Right atrium auricular region (tissue), 2 donors: ENCODE results near the gene FTL. TPM values are rescaled to one million over a fixed set of nuclear protein-coding genes. Genes with fewer than 3 reads are reported as not detected.

Source experiments
- DNase-seq: peaks from one replicate; pipeline ENCODE4 v3.0.0-alpha.2; 2019; ENCODE audit warnings: low spot score
- H3K27ac ChIP-seq, 2 donors: fragments of 200-600 bp; sonication (generic); 1 replicate in 1 of 2; 2 replicates in 1 of 2; pipeline ENCODE4 v1.5.1; 2016 to 2019
- H3K27me3 ChIP-seq, 2 donors: fragments of 200-600 bp; sonication (generic); one replicate each; pipeline versions ENCODE4 v1.5.1 to v1.6.0; 2017 to 2019
- H3K36me3 ChIP-seq: fragments of 200-600 bp; sonication (generic); one replicate; pipeline ENCODE4 v1.5.1; 2016
- H3K4me1 ChIP-seq, 2 donors: fragments of 200-600 bp; sonication (generic); one replicate each; pipeline versions ENCODE4 v1.5.1 to v1.6.0; 2017 to 2019
- H3K4me3 ChIP-seq, 2 donors: fragments of 200-600 bp; sonication (generic); 1 replicate in 1 of 2; 2 replicates in 1 of 2; pipeline ENCODE4 v1.5.1; 2017 to 2019; ENCODE audit warnings: mild to moderate bottlenecking in 1 of 2, moderate library complexity in 1 of 2
- H3K9me3 ChIP-seq, 2 donors: fragments of 200-600 bp; sonication (generic); one replicate each; pipeline ENCODE4 v1.5.1; 2019
- CTCF ChIP-seq, 2 donors: fragments of 200-600 bp; sonication (generic); IDR thresholded peaks; one replicate each; pipeline ENCODE4 v1.5.1; 2019; ENCODE audit warnings: antibody characterized with exemption in 2 of 2
- total RNA-seq, 2 donors: library from RNA; depleted of rRNA; stranded (reverse); fragments of >200 nt; gene quantifications; one replicate each; pipeline ENCODE4 v1.1.0, GENCODE V29; 2016

FTL gene
- total RNA-seq, 2 donors from 2014 or later = 1,493 to 3,053 TPM

GRCh38 chr19:48928164-48929025 lies 36.7 kb upstream of the FTL start:
- TF ChIP-seq CTCF (IDR thresholded peaks at IDR 0.05) = no peak
- H3K4me3 ChIP-seq = no peak overlapping the region
- H3K36me3 ChIP-seq = no peaks in the 10 kb centered on the region
- no peak for DNase-seq
- no peak overlapping the region for H3K27ac ChIP-seq
- H3K9me3 ChIP-seq = no peaks in the 10 kb centered on the region
- no peaks in the 10 kb centered on the region for H3K27me3 ChIP-seq
- peaks cover 0 to 13% of the 10 kb centered on the region in 2 donors for H3K4me1 ChIP-seq

GRCh38 chr19:48933382-48933932 lies 31.7 kb upstream of the FTL start, which contains the start of gene DHDH:
Gene DHDH (plus strand): TSS chr19:48933699. CDS start chr19:48933722, 23 bp downstream.
- H3K9me3 ChIP-seq = no peaks in the 10 kb centered on the region
- no peaks in the 10 kb centered on the region for H3K27me3 ChIP-seq
- H3K36me3 ChIP-seq = no peaks in the 10 kb centered on the region
- DNase-seq = peak; percentile 68
- no peak within 1 kb of the TSS for H3K27ac ChIP-seq
- peaks cover 0 to 12% of the 10 kb centered on the region in 2 donors for H3K4me1 ChIP-seq
- H3K4me3 ChIP-seq = peak within 1 kb of the TSS; percentile 22 to 52
- TF ChIP-seq CTCF (IDR thresholded peaks at IDR 0.05) = no peak

GRCh38 chr19:48934837-48935236 lies 30.3 kb upstream of the FTL start:
- peaks cover 0 to 12% of the 10 kb centered on the region in 2 donors for H3K4me1 ChIP-seq
- no peaks in the 10 kb centered on the region for H3K36me3 ChIP-seq
- no peak for DNase-seq
- no peak overlapping the region for H3K27ac ChIP-seq
- H3K27me3 ChIP-seq = no peaks in the 10 kb centered on the region
- no peak overlapping the region for H3K4me3 ChIP-seq
- H3K9me3 ChIP-seq = no peaks in the 10 kb centered on the region
- no peak for TF ChIP-seq CTCF (IDR thresholded peaks at IDR 0.05)

- Histone ChIP-seq H3K36me3 (no peaks in the 10 kb centered on the region), H3K27me3 (no peaks in the 10 kb centered on the region), H3K27ac (no peak overlapping the region), H3K9me3 (peaks cover 0 to 1% of the 10 kb centered on the region in 2 donors), H3K4me3 (no peak overlapping the region), H3K4me1 (peaks cover 0 to 12% of the 10 kb centered on the region in 2 donors)
- no peak for TF ChIP-seq CTCF (IDR thresholded peaks at IDR 0.05)
- no peak for DNase-seq
Observed at GRCh38 chr19:48935864-48936263, 29.2 kb upstream of the FTL start.

- Histone ChIP-seq H3K27ac (no peak overlapping the region), H3K27me3 (no peaks in the 10 kb centered on the region), H3K4me3 (no peak overlapping the region), H3K4me1 (peaks cover 0 to 9% of the 10 kb centered on the region in 2 donors), H3K36me3 (no peaks in the 10 kb centered on the region), H3K9me3 (peaks cover 0 to 6% of the 10 kb centered on the region in 2 donors)
- DNase-seq = no peak
- no peak for TF ChIP-seq CTCF (IDR thresholded peaks at IDR 0.05)
Observed at GRCh38 chr19:48938256-48938655, 26.9 kb upstream of the FTL start.
